ENCODE results near the gene TYK2.

DNA sequence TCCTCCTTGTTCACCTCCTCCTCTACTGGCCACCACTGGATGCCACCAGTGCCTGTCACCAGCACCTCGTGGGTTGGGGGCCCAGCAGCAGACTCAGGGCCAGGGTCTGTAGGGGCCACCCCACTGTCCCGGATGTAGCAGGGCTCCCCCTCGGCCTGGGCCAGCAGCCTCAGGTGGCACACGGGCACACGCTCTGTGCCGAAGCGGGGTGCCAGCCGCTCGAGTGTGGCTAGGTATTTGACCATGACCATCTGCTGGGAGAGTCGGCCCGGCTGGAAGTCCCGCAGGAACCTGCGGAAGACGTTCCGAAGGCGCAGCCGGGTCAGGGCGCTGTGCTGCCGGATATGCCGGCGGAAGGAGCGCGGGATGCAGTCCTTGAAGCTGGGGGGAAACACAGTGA lies 14.9 kb downstream of the TYK2 start:
- TF ChIP-seq, protein P1, sequence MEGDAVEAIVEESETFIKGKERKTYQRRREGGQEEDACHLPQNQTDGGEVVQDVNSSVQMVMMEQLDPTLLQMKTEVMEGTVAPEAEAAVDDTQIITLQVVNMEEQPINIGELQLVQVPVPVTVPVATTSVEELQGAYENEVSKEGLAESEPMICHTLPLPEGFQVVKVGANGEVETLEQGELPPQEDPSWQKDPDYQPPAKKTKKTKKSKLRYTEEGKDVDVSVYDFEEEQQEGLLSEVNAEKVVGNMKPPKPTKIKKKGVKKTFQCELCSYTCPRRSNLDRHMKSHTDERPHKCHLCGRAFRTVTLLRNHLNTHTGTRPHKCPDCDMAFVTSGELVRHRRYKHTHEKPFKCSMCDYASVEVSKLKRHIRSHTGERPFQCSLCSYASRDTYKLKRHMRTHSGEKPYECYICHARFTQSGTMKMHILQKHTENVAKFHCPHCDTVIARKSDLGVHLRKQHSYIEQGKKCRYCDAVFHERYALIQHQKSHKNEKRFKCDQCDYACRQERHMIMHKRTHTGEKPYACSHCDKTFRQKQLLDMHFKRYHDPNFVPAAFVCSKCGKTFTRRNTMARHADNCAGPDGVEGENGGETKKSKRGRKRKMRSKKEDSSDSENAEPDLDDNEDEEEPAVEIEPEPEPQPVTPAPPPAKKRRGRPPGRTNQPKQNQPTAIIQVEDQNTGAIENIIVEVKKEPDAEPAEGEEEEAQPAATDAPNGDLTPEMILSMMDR (IDR thresholded peaks at IDR 0.05) = no peak
- no peak for TF ChIP-seq POLR2A (IDR thresholded peaks at IDR 0.05)
- TF ChIP-seq EP300 (IDR thresholded peaks at IDR 0.05) = no peak
